C4-2B (cell line): ENCODE results near the gene TAOK3.

ENCODE experiments used
- CTCF ChIP-seq: fragments of 450-650 bp; conservative IDR thresholded peaks from 2 replicates; pipeline ENCODE4 v1.5.1; 2017; ENCODE audit warnings: mild to moderate bottlenecking
- ZFX ChIP-seq: fragments of 450-650 bp; IDR thresholded peaks from 2 replicates; pipeline ENCODE4 v1.6.1; 2017

- TF ChIP-seq CTCF (no peak), ZFX (no peak)
These were observed 228.2 kb downstream of the TAOK3 start for GRCh38 chr12:118144499-118144898.
